GM19395 (cell line): Measurements from ENCODE around the gene MMP17.
A peak's percentile ranks its signal among the peaks of the same experiment; 100 is the strongest.

ENCODE experiments used
- ATAC-seq: cut with Tn5 transposase; IDR thresholded peaks from one replicate; pipeline ENCODE4 v1.9.1; 2021; ENCODE audit warnings: mild to moderate bottlenecking, moderate library complexity; ENCODE audit not compliant: unreplicated experiment

MMP17 gene

GRCh38 chr12:131827961-131828534 is at the start of gene MMP17:
Gene MMP17, plus strand, starts transcription at chr12:131828393. Its CDS starts 102 bp downstream, at chr12:131828495.
- ATAC-seq, result no peak

GRCh38 chr12:131779027-131779426 is 49.2 kb upstream of the MMP17 start:
- ATAC-seq, result no peak

GRCh38 chr12:131782061-131782460 is 46.1 kb upstream of the MMP17 start:
- ATAC-seq, result no peak

GRCh38 chr12:131783915-131784541 is 44.2 kb upstream of the MMP17 start:
- peak; percentile 73 for ATAC-seq

GRCh38 chr12:131784909-131785762 is 43.1 kb upstream of the MMP17 start:
- ATAC-seq, result no peak

- ATAC-seq, result no peak
These were observed 42.3 kb upstream of the MMP17 start for GRCh38 chr12:131785763-131786330.

GRCh38 chr12:131786331-131786730 is 41.9 kb upstream of the MMP17 start:
- ATAC-seq, result no peak

- no peak for ATAC-seq
These were observed 41.0 kb upstream of the MMP17 start for GRCh38 chr12:131787143-131787660.

- no peak for ATAC-seq
These were observed 40.1 kb upstream of the MMP17 start for GRCh38 chr12:131788070-131788469.

GRCh38 chr12:131789638-131790037 is 38.6 kb upstream of the MMP17 start:
- no peak for ATAC-seq

- ATAC-seq, result no peak
These were observed 34.8 kb upstream of the MMP17 start for GRCh38 chr12:131793243-131794022.

- ATAC-seq, result no peak
These were observed 34.1 kb upstream of the MMP17 start for GRCh38 chr12:131794061-131794460.

- no peak for ATAC-seq
These were observed 33.6 kb upstream of the MMP17 start for GRCh38 chr12:131794573-131794972.

- ATAC-seq, result no peak
These were observed 33.1 kb upstream of the MMP17 start for GRCh38 chr12:131795064-131795463.

GRCh38 chr12:131795690-131796410 is 32.3 kb upstream of the MMP17 start:
- ATAC-seq, result no peak

GRCh38 chr12:131796411-131796736 is 31.8 kb upstream of the MMP17 start:
- ATAC-seq, result no peak

- no peak for ATAC-seq
These were observed 31.2 kb upstream of the MMP17 start for GRCh38 chr12:131796754-131797587.

- no peak for ATAC-seq
These were observed 30.6 kb upstream of the MMP17 start for GRCh38 chr12:131797588-131797934.

- no peak for ATAC-seq
These were observed 29.0 kb upstream of the MMP17 start for GRCh38 chr12:131799195-131799594.
